ENCODE measurements around the gene WNT3A.
A peak's percentile ranks its signal among the peaks of the same experiment; 100 is the strongest.

The WNT3A gene

DNA sequence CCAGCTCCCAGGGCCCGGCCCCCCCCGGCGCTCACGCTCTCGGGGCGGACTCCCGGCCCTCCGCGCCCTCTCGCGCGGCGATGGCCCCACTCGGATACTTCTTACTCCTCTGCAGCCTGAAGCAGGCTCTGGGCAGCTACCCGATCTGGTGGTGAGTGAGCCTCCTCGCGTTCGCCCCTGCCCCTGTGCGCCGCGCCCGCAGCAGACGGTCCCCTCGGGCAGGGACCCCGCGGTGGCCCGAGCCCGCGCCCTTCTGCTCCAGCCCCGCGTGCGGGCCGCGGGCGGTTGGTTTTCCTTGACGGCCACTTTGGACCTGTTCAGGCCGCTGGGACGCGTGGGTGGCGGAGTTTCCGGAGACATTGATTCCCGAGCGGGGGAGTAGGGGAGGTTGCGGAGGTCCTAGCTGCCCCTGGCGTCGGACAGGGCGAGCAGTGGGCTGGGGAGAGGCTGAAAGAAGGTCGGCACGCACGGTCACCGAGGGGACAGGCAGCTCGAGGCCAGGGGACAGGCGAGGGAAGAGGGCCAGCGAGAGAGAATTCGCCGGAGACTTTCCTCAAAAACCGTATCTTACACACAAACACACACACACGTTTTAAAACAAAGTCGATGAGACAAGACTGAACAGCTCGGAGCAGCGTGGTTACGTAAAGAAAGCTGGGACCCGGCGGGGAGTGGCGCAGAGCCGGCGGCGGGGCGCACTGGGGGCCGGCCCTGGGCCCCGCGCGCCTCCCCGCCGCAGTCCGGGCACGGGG, 427 bp downstream of the WNT3A start (continued):
- no peak for TF ChIP-seq ZFP37 (tag by site-specific recombination; IDR thresholded peaks at IDR 0.05)
- no peak for TF ChIP-seq ZNF324 (tag by site-specific recombination; IDR thresholded peaks at IDR 0.05)
- TF ChIP-seq, protein P1, sequence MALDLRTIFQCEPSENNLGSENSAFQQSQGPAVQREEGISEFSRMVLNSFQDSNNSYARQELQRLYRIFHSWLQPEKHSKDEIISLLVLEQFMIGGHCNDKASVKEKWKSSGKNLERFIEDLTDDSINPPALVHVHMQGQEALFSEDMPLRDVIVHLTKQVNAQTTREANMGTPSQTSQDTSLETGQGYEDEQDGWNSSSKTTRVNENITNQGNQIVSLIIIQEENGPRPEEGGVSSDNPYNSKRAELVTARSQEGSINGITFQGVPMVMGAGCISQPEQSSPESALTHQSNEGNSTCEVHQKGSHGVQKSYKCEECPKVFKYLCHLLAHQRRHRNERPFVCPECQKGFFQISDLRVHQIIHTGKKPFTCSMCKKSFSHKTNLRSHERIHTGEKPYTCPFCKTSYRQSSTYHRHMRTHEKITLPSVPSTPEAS (tag by site-specific recombination; IDR thresholded peaks at IDR 0.05), result no peak
- no peak for TF ChIP-seq ZNF341 (tag by site-specific recombination; IDR thresholded peaks at IDR 0.05; ENCODE audit: low read depth)
- TF ChIP-seq ZNF121 (tag by site-specific recombination; IDR thresholded peaks at IDR 0.05), result no peak
- TF ChIP-seq, protein P2, sequence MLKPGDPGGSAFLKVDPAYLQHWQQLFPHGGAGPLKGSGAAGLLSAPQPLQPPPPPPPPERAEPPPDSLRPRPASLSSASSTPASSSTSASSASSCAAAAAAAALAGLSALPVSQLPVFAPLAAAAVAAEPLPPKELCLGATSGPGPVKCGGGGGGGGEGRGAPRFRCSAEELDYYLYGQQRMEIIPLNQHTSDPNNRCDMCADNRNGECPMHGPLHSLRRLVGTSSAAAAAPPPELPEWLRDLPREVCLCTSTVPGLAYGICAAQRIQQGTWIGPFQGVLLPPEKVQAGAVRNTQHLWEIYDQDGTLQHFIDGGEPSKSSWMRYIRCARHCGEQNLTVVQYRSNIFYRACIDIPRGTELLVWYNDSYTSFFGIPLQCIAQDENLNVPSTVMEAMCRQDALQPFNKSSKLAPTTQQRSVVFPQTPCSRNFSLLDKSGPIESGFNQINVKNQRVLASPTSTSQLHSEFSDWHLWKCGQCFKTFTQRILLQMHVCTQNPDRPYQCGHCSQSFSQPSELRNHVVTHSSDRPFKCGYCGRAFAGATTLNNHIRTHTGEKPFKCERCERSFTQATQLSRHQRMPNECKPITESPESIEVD (tag by site-specific recombination; IDR thresholded peaks at IDR 0.05), result no peak
- no peak for TF ChIP-seq ZNF140 (tag by site-specific recombination; IDR thresholded peaks at IDR 0.05)
- TF ChIP-seq ZNF23 (tag by site-specific recombination; IDR thresholded peaks at IDR 0.05; ENCODE audit: borderline replicate concordance), result no peak
- no peak for TF ChIP-seq ZBTB1 (tag by site-specific recombination; IDR thresholded peaks at IDR 0.05)
- TF ChIP-seq ZNF580 (tag by site-specific recombination; IDR thresholded peaks at IDR 0.05), result no peak
- TF ChIP-seq ZNF133 (tag by site-specific recombination; IDR thresholded peaks at IDR 0.05), result no peak
- peak; percentile 82; the same call in 1 of the 2 replicates for TF ChIP-seq ZNF600 (tag by site-specific recombination; IDR thresholded peaks at IDR 0.05)
- no peak for TF ChIP-seq ZNF112 (tag by site-specific recombination; IDR thresholded peaks at IDR 0.05)
- no peak for TF ChIP-seq MYNN (tag by site-specific recombination; IDR thresholded peaks at IDR 0.05; ENCODE audit: borderline replicate concordance)
- TF ChIP-seq, protein P3, sequence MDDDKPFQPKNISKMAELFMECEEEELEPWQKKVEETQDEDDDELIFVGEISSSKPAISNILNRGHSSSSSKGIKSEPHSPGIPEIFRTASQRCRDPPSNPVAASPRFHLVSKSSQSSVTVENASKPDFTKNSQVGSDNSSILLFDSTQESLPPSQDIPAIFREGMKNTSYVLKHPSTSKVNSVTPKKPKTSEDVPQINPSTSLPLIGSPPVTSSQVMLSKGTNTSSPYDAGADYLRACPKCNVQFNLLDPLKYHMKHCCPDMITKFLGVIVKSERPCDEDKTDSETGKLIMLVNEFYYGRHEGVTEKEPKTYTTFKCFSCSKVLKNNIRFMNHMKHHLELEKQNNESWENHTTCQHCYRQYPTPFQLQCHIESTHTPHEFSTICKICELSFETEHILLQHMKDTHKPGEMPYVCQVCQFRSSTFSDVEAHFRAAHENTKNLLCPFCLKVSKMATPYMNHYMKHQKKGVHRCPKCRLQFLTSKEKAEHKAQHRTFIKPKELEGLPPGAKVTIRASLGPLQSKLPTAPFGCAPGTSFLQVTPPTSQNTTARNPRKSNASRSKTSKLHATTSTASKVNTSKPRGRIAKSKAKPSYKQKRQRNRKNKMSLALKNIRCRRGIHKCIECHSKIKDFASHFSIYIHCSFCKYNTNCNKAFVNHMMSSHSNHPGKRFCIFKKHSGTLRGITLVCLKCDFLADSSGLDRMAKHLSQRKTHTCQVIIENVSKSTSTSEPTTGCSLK (tag by site-specific recombination; IDR thresholded peaks at IDR 0.05), result no peak
- no peak for TF ChIP-seq ZNF366 (tag by site-specific recombination; conservative IDR thresholded peaks at IDR 0.05)
- TF ChIP-seq KLF9 (tag by site-specific recombination; IDR thresholded peaks at IDR 0.05; ENCODE audit: low read depth), result no peak
- TF ChIP-seq ZNF404 (tag by site-specific recombination; IDR thresholded peaks at IDR 0.05), result no peak
- TF ChIP-seq, protein P4, sequence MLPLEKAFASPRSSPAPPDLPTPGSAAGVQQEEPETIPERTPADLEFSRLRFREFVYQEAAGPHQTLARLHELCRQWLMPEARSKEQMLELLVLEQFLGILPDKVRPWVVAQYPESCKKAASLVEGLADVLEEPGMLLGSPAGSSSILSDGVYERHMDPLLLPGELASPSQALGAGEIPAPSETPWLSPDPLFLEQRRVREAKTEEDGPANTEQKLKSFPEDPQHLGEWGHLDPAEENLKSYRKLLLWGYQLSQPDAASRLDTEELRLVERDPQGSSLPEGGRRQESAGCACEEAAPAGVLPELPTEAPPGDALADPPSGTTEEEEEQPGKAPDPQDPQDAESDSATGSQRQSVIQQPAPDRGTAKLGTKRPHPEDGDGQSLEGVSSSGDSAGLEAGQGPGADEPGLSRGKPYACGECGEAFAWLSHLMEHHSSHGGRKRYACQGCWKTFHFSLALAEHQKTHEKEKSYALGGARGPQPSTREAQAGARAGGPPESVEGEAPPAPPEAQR (tag by site-specific recombination; IDR thresholded peaks at IDR 0.05), result no peak
- peak; percentile 88 for TF ChIP-seq ZBTB8A (tag by site-specific recombination; IDR thresholded peaks at IDR 0.05)
- TF ChIP-seq, protein P5, sequence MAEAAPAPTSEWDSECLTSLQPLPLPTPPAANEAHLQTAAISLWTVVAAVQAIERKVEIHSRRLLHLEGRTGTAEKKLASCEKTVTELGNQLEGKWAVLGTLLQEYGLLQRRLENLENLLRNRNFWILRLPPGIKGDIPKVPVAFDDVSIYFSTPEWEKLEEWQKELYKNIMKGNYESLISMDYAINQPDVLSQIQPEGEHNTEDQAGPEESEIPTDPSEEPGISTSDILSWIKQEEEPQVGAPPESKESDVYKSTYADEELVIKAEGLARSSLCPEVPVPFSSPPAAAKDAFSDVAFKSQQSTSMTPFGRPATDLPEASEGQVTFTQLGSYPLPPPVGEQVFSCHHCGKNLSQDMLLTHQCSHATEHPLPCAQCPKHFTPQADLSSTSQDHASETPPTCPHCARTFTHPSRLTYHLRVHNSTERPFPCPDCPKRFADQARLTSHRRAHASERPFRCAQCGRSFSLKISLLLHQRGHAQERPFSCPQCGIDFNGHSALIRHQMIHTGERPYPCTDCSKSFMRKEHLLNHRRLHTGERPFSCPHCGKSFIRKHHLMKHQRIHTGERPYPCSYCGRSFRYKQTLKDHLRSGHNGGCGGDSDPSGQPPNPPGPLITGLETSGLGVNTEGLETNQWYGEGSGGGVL (tag by site-specific recombination; IDR thresholded peaks at IDR 0.05), result no peak; the same call in 1 of the 2 replicates
- no peak for TF ChIP-seq ZNF350 (tag by site-specific recombination; IDR thresholded peaks at IDR 0.05)
- TF ChIP-seq ZNF221 (tag by site-specific recombination; IDR thresholded peaks at IDR 0.05; ENCODE audit: borderline replicate concordance), result no peak
- peak; percentile 79 for TF ChIP-seq GLIS2 (tag by site-specific recombination; IDR thresholded peaks at IDR 0.05)
- TF ChIP-seq ZNF621 (tag by site-specific recombination; IDR thresholded peaks at IDR 0.05), result no peak
- TF ChIP-seq KLF7 (tag by site-specific recombination; IDR thresholded peaks at IDR 0.05; ENCODE audit: borderline replicate concordance), result no peak
- no peak; the same call in 1 of the 2 replicates for TF ChIP-seq ZNF677 (tag by site-specific recombination; IDR thresholded peaks at IDR 0.05)
- TF ChIP-seq ZNF416 (tag by site-specific recombination; IDR thresholded peaks at IDR 0.05), result no peak
- no peak; the same call in 1 of the 2 replicates for TF ChIP-seq ZBTB7A (tag by site-specific recombination; IDR thresholded peaks at IDR 0.05; ENCODE audit: low read depth)
- no peak for TF ChIP-seq GLI4 (tag by site-specific recombination; IDR thresholded peaks at IDR 0.05)
- TF ChIP-seq ZNF561 (tag by site-specific recombination; IDR thresholded peaks at IDR 0.05; ENCODE audit: borderline replicate concordance), result peak; percentile 36; the same call in 1 of the 2 replicates
- peak; percentile 41; the same call in 1 of the 2 replicates for TF ChIP-seq ZNF785 (tag by site-specific recombination; IDR thresholded peaks at IDR 0.05)
- no peak for TF ChIP-seq MZF1 (tag by site-specific recombination; IDR thresholded peaks at IDR 0.05; ENCODE audit: borderline replicate concordance)
